ENCODE data around the gene ARL4D.
"Not testable (repeated sequence)": the region's sequence is repeated elsewhere in the genome, so short reads cannot be mapped to it uniquely, and the experiment has no call there.

ARL4D gene

DNA sequence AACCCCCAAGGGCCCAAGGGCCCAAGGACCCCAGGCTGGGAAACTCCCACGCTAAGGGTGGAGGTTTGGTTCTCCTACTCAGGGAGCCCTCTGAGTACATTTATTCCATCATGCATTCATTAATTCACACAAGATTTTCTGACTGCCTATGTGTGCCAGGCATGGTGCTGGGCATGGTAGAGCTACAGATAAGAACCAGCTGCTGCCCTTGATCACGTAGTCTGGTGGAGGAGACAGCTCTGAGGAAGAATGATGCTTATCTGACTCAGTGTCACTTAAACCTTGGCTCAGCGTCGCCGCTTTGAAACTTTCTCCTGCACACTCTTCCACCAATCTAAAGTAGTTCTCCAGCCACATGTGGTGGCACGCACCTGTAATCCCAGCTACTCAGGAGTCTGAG, 3.6 kb upstream of the ARL4D start:
- DNase-seq (ENCODE audit: low read depth in 2 of 2): no peak

DNA sequence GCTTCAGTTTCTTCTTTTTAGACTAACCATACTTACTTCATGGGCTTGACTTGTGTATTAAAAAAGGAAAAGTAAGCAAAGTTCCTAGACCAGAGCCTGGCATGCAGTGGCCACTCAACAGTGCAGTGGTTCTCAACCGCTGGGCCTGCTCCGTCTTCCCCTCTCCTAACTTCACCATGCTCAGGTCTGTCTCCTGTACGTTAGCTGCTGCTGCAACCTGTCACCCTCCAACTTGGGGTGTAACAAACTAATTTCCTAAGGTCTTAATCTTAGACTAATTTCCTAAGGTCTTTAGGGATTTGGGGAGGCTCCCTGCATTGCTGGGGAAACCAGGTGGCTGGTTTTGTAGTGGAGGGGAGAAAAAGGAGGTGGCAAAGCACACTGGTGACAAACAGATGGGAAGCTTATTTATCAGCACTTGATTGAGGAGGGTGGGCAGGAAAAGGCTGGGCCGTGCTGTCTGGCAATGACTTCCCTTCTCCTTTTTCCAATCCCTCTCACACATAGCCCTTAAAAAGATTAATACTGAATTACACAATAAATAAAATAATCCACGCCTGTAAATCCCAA, 2.2 kb upstream of the ARL4D start:
- DNase-seq (ENCODE audit: low read depth in 2 of 2): no peak

DNA sequence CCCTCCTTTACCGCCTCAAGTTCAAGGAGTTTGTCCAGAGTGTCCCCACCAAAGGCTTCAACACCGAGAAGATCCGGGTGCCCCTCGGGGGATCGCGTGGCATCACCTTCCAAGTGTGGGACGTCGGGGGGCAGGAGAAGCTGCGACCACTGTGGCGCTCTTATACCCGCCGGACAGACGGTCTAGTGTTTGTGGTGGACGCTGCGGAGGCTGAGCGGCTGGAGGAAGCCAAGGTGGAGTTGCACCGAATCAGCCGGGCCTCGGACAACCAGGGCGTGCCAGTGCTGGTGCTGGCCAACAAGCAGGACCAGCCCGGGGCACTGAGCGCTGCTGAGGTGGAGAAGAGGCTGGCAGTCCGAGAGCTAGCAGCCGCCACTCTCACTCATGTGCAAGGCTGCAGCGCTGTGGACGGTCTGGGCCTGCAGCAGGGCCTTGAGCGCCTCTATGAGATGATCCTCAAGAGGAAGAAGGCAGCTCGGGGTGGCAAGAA, 1.1 kb downstream of the ARL4D start:
- no peak for DNase-seq (ENCODE audit: low read depth in 2 of 2)

DNA sequence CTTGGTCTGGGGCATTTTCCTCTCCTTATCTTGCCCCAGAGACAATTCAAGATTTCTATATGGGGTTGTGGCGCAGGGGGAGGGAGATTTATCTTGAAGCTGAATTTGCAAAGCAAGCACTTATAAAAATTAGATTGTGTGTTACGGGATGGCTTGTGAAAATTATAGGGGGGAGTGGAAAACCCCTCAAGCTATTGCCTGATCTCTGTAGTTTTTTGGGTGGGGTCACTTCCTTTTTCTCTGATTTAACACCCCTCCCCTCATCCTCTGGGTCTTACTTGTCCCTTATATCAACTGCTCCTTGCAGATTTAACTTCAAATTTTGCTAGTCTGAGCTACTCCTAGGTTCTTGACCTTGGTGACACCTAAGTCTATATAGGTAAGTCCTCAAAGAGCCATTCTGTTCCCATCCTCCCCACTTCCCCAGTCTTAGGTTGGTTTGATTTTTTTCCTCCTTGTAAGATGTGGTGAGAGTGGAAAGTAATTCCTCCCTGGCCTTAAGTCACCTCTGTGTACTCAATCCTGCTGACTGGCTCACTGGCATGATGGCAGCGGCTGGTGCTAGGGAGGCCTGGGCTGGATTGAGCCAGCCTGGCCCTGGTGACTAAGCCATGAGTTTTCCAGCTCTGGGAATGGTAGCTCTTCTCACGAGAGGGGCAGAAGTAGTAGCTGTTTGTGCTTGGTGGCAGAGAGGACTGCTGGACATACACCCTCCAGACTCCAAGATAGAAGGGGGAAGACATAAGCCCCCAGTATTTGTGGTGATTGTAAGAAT, 2.3 kb downstream of the ARL4D start:
- no peak for DNase-seq (ENCODE audit: low read depth in 2 of 2)

DNA sequence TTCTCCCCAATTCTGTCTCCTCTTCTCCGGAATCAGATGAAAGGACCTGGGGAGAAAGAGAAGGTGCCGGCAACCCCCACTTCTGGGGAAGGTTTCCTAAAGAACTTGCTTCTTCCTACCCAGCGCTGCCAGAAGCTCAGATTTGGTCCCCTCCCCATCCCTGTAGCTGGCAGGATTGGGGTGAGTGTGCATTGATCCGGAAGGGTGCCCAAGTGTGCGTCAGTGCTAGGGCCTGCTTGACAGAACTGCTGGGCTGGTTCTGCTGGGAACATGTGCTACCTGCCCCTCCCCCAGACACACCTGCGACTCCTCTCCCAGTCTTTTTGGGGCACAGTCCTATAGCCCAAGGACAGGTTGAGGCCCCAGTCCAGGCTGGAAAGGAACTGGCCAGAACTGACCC, 3.3 kb downstream of the ARL4D start:
- DNase-seq (ENCODE audit: low read depth in 2 of 2): no peak

DNA sequence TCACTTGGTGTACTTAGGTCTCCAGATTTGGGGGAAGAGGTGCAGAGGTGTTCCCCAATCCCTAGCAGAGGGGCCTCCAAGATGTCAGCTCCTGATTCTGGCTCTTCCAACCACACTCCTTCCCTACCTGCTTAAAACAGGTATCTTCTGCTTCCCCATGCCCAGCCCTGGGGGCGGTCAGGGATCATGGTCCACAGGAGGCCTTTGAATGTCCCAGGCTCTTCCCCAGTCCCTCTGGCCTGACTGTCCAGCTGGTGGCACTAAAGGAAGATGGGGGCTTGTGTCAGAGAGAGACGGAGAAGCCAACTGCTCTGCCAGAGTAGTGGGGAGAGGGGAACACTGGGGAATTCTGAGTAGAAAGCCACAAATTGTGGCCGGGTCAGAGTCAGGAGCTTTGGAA, 3.8 kb downstream of the ARL4D start:
- no peak for DNase-seq (ENCODE audit: low read depth in 2 of 2)

DNA sequence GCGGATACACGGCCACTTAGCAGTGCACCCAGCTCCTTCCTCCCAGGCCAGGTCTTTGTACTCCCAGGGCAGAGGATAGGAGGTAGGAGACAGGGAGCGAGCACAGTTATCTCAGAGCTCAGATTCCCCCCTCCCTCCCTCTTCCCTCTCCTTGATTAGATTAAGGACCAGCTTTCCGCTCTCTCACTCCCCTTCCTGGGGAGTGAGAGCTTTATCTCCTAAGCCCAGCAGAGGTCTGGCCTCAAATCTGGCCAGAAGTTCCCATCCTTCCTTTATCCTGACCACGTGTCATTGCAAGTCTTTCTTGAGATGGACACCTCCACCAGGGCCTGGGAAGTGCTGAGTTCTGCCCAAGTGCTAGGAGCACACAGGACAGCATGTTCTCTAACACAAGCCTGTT, 5.1 kb downstream of the ARL4D start:
- no peak for DNase-seq (ENCODE audit: low read depth in 2 of 2)

DNA sequence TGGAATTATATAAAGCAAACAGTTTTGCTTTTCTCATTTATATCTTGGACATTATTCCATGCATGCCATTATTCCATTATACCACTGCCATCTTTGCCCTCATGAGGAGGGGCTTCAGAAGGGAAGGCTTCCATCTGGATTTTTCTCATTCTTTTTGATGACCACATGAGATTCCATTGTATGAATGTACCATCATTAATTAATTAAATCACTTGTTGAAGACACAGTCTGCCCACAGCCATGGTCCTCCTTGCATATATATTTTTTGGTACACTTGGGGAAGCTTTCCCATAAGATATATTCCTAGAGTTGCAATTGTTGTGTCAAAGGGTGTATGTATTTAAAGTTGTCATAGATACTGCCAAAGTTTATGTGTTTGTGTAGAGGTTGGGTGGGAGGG, 7.1 kb downstream of the ARL4D start:
- DNase-seq (ENCODE audit: low read depth in 2 of 2): no peak

DNA sequence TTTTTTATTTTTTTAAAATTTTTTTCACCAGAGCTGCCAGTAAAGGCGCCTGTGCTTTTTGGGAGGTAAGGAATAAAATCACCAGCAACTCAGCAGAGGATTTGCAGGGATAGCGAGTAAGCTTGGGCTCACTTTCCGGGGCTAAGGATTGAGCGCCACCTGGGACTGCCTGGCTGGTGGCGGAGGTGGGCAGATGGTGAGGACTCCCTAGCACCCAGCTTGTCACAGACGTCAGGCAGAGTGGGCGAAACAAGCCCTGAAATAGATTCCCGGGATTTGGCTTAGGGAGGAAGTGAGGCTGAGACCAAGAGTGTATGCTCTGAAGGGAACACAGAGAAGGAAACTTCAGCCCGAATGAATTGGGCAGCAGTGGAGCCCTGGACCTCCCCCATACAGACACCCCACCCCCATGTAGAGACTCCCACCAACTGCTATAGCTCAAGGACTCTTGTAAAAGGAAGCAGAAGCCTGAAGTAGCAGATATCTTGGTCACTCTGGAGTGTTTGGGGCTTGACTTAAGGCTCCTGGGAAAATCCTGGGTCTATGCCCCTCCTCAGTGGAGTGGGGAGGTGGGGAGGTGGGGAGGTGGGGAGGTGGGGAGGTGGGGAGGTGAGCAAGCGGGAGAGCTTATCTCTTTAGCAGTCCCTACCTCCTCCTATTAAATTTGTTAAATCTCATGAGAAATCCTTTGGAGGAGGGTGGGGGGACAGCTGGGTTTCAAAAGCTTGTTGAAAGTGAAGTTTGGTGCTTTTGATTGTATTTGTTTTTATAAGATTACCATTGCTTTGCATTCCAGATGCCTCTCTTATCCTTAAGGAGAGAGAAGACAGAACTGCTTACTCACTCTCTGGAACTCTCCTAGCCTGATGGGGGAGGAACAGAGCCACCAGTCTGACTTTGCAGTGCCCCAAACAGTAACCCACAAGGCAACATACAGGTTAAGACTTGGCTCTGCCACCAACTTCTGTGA, 8.2 kb downstream of the ARL4D start:
- DNase-seq (ENCODE audit: low read depth in 2 of 2): no peak

DNA sequence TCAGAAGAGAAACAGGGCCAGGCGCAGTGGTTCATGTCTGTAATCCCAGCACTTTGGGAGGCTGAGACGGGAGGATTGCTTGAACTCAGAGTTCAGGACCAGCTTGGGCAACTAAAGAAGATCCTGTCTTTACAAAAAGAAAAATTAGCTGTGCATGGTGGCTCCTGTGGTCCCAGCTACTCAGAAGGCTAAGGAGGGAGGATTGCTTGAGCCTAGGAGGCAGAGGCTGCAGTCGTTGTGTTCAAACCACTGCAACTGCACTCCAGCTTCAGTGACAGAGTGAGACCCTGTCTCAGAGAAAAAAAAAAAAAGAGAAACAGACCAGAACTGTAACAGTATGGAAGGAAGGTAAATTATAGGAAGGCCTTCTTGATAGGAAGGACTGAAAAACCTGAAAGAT, 10.3 kb downstream of the ARL4D start:
- DNase-seq (ENCODE audit: low read depth in 2 of 2): no peak

DNA sequence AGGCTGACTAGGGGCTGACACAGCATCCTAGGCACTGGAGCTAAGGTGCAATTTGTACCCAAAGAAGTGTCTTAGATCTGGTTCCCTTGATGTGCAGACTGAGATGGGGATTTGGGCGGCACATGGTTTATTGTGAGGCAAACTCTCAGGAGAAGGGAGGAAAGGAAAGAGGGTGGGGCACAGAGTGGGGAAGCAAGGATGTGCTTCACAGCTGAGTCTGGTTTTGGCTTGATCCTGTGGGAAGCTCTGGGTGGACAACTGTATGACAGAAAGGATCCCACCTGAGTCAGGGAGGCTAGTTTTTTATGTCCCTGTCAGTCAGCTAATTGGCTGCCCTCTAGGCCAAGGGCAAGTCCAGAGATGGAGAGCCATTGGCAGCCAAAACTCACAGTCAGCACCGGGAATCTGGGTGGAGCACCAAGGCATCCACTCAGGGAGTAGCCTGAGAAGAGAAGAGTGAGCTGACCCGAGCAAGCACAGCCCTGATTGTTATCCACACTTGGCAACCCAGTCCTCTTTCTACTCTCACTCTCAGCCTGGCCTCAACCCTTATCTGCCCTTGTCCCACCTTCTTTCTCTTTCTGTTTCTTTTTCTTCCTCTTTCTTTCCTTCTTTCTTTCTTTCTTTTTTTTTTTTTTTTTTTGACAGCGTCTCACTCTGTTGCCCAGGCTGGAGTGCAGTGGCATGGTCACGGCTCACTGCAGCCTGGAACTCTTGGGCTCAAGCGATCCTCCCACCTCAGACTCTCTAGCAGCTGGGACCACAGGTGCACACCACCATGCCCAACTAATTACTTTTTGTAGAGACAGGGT, 12.0 kb downstream of the ARL4D start:
- no peak for DNase-seq (ENCODE audit: low read depth in 2 of 2)

DNA sequence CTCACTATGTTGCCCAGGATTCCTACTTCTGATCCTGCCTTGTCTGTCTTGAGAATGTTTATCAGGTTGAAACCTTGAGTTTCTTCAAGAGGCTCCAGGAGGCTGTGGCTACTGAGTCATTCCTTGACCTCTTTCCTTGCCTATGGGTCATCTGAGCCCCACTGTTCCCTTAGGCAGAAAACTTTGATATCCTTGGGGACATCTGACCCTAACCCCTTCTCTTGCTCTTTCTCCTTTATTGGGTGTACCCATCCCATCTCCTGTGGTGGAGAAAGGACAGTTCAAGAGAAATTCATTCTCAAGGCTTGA, 12.5 kb downstream of the ARL4D start:
- no peak for DNase-seq (ENCODE audit: low read depth in 2 of 2)

DNA sequence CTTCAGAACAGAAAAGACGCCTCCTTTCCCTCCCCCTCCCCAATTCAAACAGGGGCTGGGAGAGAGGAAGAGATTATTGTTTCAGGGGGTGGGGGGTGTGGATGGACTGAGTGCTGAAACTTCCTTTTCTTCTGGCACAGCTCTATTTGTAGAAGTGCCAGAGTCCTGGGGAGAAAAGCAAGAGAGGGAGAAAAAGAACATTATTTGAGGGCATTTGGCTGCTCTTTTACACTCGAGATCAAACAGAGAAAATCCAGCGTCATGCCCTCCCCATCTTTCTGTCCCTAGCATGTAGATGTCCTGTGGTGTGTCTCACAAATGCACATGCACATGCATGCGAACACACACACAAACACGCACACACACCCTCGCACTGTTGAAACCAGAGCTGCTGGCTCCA, 13.0 kb downstream of the ARL4D start:
- no peak for DNase-seq (ENCODE audit: low read depth in 2 of 2)

DNA sequence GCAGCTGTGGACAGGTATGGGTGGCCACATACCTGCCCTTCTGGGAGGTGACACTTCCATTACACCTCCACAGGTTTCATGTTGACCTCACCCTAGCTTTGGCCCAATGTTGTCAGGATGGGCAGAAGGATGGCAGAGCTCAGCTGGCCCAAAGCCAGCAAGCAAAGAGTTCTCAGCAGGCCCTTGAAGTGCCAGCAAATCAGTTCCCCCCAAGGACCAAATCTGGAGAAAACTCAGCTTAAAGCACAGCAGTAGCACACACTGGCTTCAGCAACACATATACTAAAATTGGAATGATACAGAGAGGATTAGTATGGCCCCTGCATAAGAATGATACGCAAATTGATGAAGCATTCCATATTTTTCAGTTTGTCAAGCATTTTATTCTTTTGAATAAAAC, 13.4 kb downstream of the ARL4D start:
- DNase-seq (ENCODE audit: low read depth in 2 of 2): no peak

DNA sequence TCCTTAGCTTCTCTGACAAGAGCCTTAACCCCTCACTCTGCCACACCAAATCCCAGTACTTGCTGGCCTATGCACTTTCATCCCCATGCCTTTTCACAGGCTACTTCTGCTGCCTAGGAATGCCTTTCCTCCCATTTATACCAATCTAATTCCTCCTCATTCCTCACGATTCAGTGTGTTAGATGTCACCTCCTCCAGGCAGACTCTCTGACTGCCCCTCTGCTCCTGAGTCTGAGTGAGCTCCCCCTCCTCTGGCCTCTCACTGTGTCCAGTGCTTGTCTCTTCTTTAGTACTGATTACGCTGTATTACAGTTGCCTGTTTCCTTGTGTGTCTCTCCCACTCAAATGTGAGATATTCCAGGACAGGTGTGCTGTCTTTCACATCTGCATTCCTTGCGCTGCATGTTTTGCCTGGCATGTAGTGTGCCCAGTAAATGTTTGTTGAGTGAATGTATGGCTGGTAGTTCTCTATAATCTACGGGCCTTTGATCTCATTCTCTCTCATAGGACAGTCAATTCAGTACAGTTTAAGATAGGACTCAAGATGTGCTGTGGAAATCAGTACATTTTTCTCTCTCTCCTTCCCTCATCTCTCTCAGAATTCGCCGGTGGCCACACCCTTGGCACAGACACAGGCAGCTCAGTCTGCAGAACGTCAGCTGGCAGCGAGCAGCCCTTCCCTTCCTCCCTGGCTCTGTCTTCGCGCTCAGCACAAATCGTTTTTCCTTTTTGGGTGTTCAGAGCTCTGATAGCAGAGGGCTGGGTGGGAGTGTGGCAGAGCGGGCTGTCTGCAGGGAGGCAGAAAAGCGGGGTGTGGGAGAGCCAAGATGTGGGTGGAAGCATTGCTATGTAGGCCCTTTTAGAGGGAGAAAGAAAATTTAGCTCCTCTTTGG, 18.5 kb downstream of the ARL4D start:
- DNase-seq (ENCODE audit: low read depth in 2 of 2): no peak

DNA sequence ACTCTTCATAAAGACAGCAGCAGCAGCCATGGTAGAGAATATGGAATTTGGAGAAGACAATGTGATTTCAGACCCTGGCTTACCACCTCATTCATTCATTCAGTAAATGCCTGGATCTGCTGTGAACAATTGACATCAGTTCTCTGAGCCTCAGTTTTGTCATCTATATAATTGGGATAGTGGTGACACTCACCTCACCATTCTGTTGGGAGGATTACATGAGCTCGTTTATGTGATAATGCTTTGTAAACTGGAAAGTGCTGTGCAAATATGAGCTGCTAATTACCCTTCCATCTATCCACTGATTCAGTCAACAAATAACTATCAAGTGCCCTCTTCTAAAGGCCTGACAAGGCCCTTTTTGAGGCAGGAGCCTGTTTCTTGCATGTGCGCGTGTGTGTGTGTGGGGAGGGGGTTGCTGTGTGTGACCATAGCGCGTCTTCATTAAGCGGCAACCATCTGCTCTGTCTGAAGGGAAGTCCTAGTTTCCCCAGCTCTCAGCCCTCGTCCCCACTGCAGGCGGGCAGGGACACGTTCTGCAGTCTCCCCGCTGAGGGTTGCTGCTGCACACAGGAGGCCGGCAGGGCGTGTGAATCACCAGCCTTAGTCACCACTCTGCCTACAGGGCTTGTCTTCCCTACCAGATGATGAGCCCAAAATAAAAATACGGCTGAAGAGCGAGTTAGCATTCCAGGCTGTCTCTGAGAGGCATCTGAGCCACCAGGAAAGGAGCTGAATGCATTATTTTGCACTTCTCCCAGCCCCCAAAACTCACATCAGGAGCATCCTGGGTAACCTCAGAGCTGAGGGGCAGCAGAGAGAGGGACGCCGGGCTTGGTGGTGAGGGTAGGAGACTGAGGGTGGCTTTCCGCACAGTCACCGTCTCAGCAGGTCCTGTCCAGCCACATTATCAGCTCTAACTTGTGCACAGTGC, 19.9 kb downstream of the ARL4D start:
- DNase-seq (ENCODE audit: low read depth in 2 of 2): no peak

DNA sequence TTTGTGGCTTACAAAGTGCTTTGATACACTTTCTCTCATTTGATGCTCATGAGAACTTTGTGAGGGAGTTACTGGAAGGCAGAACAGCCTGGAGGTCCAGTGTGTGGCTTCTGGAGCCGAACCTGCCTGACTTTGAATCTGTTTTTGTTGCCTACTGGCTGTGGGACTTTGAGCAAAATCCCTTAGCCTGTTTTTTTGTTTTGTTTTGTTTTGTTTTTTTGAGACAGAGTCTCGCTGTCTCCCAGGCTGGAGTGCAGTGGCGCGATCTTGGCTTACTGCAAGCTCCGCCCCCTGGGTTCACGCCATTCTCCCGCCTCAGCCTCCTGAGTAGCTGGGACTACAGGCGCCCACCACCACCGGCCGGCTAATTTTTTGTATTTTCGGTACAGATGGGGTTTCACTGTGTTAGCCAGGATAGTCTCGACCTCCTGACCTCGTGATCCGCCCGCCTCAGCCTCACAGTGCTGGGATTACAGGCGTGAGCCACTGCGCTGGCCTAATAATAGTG, 20.6 kb downstream of the ARL4D start:
- DNase-seq (ENCODE audit: low read depth in 2 of 2): not testable (repeated sequence)

DNA sequence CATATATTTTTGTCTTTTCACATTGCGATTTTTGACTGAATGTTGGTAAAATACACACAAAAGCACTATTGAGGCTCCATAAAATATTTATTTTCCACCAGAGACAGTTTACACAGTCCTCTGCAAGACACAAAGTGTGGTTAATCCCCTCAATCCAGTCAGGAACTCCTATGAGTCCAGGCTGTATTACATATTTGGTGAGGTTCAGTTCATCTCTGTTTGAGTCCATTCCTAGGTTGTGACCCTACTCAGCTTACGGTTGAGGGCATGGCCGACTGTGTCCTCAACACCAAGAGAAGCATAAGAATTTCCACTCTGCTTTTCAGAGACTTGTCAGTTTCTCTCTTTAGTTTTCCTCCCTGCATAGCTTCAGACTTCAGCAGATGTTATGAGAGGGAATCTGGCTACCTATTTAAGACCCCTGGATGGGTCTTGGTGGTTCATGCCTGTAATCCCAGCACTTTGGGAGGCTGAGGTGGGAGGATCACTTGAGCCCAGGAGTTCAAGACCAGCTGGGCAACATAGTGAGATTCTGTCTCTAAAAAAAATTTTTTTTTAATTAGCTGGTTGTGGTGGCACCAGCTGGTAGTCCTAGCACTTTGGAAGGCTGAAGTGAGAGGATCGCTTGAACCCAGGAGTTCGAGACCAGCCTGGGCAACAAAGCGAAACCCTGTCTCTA, 25.1 kb downstream of the ARL4D start:
- no peak for DNase-seq (ENCODE audit: low read depth in 2 of 2)

All from activated CD4-positive, alpha-beta T cell treated with anti-CD3 and anti-CD28 coated beads for 24 hours (primary cell).